ENCODE measurements around the gene RANBP1.

RANBP1 gene

DNA sequence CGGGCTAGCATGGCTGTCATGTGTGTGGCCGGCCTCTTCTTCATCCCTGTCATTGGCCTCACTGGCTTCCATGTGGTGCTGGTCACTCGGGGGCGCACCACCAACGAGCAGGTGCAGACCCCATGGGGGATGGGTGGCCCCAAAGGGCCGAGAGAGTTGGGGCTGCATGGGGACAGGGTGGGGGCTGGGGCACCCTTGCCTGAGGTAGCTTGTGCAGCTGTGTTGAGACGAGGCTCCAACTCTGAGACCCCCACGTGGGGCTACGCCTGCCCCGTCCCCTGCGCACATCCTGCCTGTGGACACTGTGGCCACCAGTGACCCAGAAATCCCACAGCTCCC lies 24.2 kb downstream of the RANBP1 start:
- no peaks in the 10 kb centered on the region for H3K27me3 ChIP-seq (ENCODE audit: insufficient read depth, low read length, poor library complexity)
- no peak for TF ChIP-seq EZH2 (IDR thresholded peaks at IDR 0.05; ENCODE audit: borderline replicate concordance, low read depth, low read length, severe bottlenecking)
- TF ChIP-seq, protein P1, sequence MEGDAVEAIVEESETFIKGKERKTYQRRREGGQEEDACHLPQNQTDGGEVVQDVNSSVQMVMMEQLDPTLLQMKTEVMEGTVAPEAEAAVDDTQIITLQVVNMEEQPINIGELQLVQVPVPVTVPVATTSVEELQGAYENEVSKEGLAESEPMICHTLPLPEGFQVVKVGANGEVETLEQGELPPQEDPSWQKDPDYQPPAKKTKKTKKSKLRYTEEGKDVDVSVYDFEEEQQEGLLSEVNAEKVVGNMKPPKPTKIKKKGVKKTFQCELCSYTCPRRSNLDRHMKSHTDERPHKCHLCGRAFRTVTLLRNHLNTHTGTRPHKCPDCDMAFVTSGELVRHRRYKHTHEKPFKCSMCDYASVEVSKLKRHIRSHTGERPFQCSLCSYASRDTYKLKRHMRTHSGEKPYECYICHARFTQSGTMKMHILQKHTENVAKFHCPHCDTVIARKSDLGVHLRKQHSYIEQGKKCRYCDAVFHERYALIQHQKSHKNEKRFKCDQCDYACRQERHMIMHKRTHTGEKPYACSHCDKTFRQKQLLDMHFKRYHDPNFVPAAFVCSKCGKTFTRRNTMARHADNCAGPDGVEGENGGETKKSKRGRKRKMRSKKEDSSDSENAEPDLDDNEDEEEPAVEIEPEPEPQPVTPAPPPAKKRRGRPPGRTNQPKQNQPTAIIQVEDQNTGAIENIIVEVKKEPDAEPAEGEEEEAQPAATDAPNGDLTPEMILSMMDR (IDR thresholded peaks at IDR 0.05; ENCODE audit: borderline replicate concordance, extremely low read depth, low read length, poor library complexity, severe bottlenecking): no peak
- H3K36me3 ChIP-seq (ENCODE audit: insufficient read depth, low read length): peaks cover 34% of the 10 kb centered on the region

DNA sequence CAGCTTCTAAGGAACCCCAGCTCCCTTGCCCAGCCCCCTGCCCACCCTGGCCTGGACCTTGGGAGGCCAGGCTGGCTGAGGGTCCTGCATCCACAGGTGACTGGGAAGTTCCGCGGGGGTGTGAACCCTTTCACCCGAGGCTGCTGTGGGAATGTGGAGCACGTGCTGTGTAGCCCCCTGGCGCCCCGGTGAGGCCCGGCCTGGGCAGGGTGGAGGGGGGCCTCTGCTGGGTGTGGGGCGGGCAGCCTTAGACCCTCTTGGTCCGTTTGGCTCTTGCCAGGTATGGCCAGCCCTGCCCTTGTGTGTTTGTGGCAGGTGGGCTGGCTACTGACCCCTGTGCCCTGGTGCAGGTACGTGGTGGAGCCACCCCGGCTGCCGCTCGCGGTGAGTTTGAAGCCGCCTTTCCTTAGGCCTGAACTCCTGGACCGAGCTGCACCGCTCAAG lies 24.6 kb downstream of the RANBP1 start:
- H3K36me3 ChIP-seq (ENCODE audit: insufficient read depth, low read length): peaks cover 34% of the 10 kb centered on the region
- peaks cover 22% of the 10 kb centered on the region for H3K79me2 ChIP-seq (ENCODE audit: insufficient read depth, low read length)
- ATAC-seq (ENCODE audit: insufficient read depth, low read depth) (no peak), DNase-seq (no peak)
- H3K4me2 ChIP-seq (ENCODE audit: insufficient read depth, low read length): no peak overlapping the region
- no peak for TF ChIP-seq EZH2 (IDR thresholded peaks at IDR 0.05; ENCODE audit: borderline replicate concordance, low read depth, low read length, severe bottlenecking)
- TF ChIP-seq, protein P1 (IDR thresholded peaks at IDR 0.05; ENCODE audit: borderline replicate concordance, extremely low read depth, low read length, poor library complexity, severe bottlenecking): no peak
- H3K9me3 ChIP-seq (ENCODE audit: insufficient read depth, low read length, severe bottlenecking): no peaks in the 10 kb centered on the region
- no peaks in the 10 kb centered on the region for H3K4me1 ChIP-seq (ENCODE audit: insufficient read depth, low read length)
- no peak overlapping the region for H3K4me3 ChIP-seq (ENCODE audit: low read depth in 1 of 2, low read length in 2 of 2)
- no peaks in the 10 kb centered on the region for H3K27me3 ChIP-seq (ENCODE audit: insufficient read depth, low read length, poor library complexity)
- H2AFZ ChIP-seq (ENCODE audit: low read depth, low read length): no peak overlapping the region
- no peak overlapping the region for H3K27ac ChIP-seq (ENCODE audit: low read length)
- H4K20me1 ChIP-seq (ENCODE audit: insufficient read depth, low read length): peaks cover 37% of the 10 kb centered on the region
- no peak overlapping the region for H3K9ac ChIP-seq (ENCODE audit: low read depth, low read length)

More for the DNA sequence above, 24.2 kb downstream of the RANBP1 start:
- ATAC-seq (ENCODE audit: insufficient read depth, low read depth): no peak
- DNase-seq: no peak
- no peak overlapping the region for H2AFZ ChIP-seq (ENCODE audit: low read depth, low read length)
- H4K20me1 ChIP-seq (ENCODE audit: insufficient read depth, low read length): peaks cover 38% of the 10 kb centered on the region
- H3K9ac ChIP-seq (ENCODE audit: low read depth, low read length): no peak overlapping the region
- H3K4me1 ChIP-seq (ENCODE audit: insufficient read depth, low read length): no peaks in the 10 kb centered on the region
- no peak overlapping the region for H3K4me2 ChIP-seq (ENCODE audit: insufficient read depth, low read length)
- H3K79me2 ChIP-seq (ENCODE audit: insufficient read depth, low read length): peaks cover 27% of the 10 kb centered on the region
- no peak overlapping the region for H3K27ac ChIP-seq (ENCODE audit: low read length)
- no peaks in the 10 kb centered on the region for H3K9me3 ChIP-seq (ENCODE audit: insufficient read depth, low read length, severe bottlenecking)
- no peak overlapping the region for H3K4me3 ChIP-seq (ENCODE audit: low read depth in 1 of 2, low read length in 2 of 2)

DNA sequence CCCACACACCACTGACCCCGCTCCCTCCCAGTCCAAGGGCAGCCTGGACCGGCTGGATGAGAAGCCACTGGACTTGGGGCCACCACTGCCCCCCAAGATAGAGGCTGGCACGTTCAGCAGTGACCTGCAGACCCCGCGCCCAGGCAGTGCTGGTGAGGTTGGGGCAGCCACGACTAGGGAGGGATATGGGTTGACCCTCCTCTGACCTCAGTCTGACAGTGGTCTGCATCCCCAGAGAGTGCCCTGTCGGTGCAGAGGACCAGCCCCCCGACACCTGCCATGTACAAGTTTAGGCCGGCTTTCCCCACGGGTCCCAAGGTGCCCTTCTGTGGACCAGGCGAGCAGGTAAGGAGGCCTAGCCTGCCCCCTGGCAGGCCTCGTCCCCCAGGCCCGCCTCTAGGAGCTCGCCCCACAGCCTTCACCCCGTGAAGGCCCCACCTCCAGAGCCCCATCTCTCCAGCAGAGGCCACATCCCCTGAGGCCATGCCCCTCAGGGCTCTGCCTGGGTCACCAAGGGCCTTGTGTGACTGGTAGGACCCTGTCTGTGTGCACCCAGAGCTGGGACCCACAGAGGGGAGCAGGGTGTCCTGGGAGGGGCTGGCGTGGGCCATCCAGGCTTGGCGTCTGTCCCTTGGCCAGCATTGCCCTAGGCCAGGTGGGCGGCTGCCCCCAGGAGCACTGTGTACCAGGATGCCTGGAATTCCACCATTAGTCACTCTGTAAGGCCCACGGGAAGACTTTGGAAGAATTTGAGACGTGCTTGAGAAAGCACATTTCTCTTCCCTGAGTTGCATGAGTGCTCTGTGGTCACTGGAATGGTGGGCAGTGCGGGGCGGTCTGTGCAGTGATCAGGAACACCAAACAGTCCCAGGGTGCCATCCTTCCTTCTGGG lies 25.5 kb downstream of the RANBP1 start:
- peaks cover 13% of the 10 kb centered on the region for H3K79me2 ChIP-seq (ENCODE audit: insufficient read depth, low read length)
- H3K4me1 ChIP-seq (ENCODE audit: insufficient read depth, low read length): no peaks in the 10 kb centered on the region
- no peak overlapping the region for H3K27ac ChIP-seq (ENCODE audit: low read length)
- no peaks in the 10 kb centered on the region for H3K27me3 ChIP-seq (ENCODE audit: insufficient read depth, low read length, poor library complexity)
- H3K36me3 ChIP-seq (ENCODE audit: insufficient read depth, low read length): peaks cover 34% of the 10 kb centered on the region
- no peaks in the 10 kb centered on the region for H3K9me3 ChIP-seq (ENCODE audit: insufficient read depth, low read length, severe bottlenecking)
- H4K20me1 ChIP-seq (ENCODE audit: insufficient read depth, low read length): peaks cover 32% of the 10 kb centered on the region
- H2AFZ ChIP-seq (ENCODE audit: low read depth, low read length): no peak overlapping the region
- no peak for DNase-seq
- no peak overlapping the region for H3K4me3 ChIP-seq (ENCODE audit: low read depth in 1 of 2, low read length in 2 of 2)
- H3K9ac ChIP-seq (ENCODE audit: low read depth, low read length): no peak overlapping the region
- TF ChIP-seq, protein P1 (IDR thresholded peaks at IDR 0.05; ENCODE audit: borderline replicate concordance, extremely low read depth, low read length, poor library complexity, severe bottlenecking): no peak
- no peak for TF ChIP-seq EZH2 (IDR thresholded peaks at IDR 0.05; ENCODE audit: borderline replicate concordance, low read depth, low read length, severe bottlenecking)
- H3K4me2 ChIP-seq (ENCODE audit: insufficient read depth, low read length): no peak overlapping the region
- ATAC-seq (ENCODE audit: insufficient read depth, low read depth): no peak
